K562 (cell line): Measurements from ENCODE around the gene NR5A2. TPM values are rescaled to one million over a fixed set of nuclear protein-coding genes. Genes with fewer than 3 reads are reported as not detected.

Source experiments
- ATAC-seq: fragments of 200-7000 bp; cut with Tn5 transposase; 3 replicates; pipeline ENCODE4 v1.9.1; 2020; ENCODE audit warnings: moderate library complexity
- BruUV-seq: library from RNA; stranded (reverse); fragments of 400-500 nt; replicated peaks from 2 replicates; lab custom pipeline; 2021; lab: Mats Ljungman, UMichigan
- CTCF ChIA-PET: fragments of 300-600 bp; formaldehyde crosslinking; extraction: SDS; loops from one replicate; lab custom pipeline; 2021; ENCODE audit warnings: low intra/inter-chr PET ratio; lab: Yijun Ruan, JAX
- POLR2A ChIA-PET: fragments of 300-600, 350-650 bp; sonication (Branson Sonifier 250); formaldehyde crosslinking; extraction: SDS; loops from one replicate; lab custom pipeline; 2021; ENCODE audit warnings: antibody characterized with exemption, inconsistent platforms; lab: Yijun Ruan, JAX
- DNase-seq, 4 experiments: peaks; one replicate each; pipeline versions ENCODE4 v3.0.0 to v3.0.0-alpha.2; 2011 to 2018; ENCODE audit warnings: low spot score in 3 of 4, mixed read lengths in 3 of 4; ENCODE audit errors: extremely low read depth in 1 of 4
- FAIRE-seq: peaks from 2 replicates; lab custom pipeline; 2011; peaks lifted over from hg19 to GRCh38; lab: Jason Lieb, UNC
- H2AFZ ChIP-seq: 2 replicates; pipeline ENCODE4 v1.6.0; 2011; ENCODE audit warnings: low read depth, low read length, control low read depth, inconsistent platforms
- H3K27ac ChIP-seq: fragments of 200-600 bp; 3 replicates; pipeline ENCODE4 v1.8.0; 2011; ENCODE audit warnings: low read depth, mild to moderate bottlenecking, control low read depth, inconsistent platforms, low read length, moderate library complexity, mixed read lengths; ENCODE audit errors: extremely low read depth
- H3K27me3 ChIP-seq, 2 experiments: fragments of 300-600 bp in 1 of 2; 2 replicates in 1 of 2; 3 replicates in 1 of 2; pipeline versions ENCODE4 v1.6.0 to v1.8.0; 2011; ENCODE audit warnings: inconsistent platforms in 2 of 2, low read length in 2 of 2, mild to moderate bottlenecking in 1 of 2, mixed read lengths in 1 of 2, moderate library complexity in 1 of 2; ENCODE audit not compliant: control insufficient read depth in 2 of 2, insufficient read depth in 2 of 2
- H3K36me3 ChIP-seq: fragments of 300-600 bp; 3 replicates; pipeline ENCODE4 v1.8.0; 2011; ENCODE audit warnings: mild to moderate bottlenecking, low read length, inconsistent platforms; ENCODE audit not compliant: control insufficient read depth, insufficient read depth
- H3K4me1 ChIP-seq, 2 experiments: fragments of 200-600 bp in 1 of 2; replicated peaks in 1 of 2; 2 replicates in 1 of 2; 3 replicates in 1 of 2; pipeline versions ENCODE4 v1.5.1 to v1.8.0; 2011; ENCODE audit warnings: inconsistent platforms in 2 of 2, low read length in 2 of 2, mild to moderate bottlenecking in 1 of 2, mixed read lengths in 1 of 2, moderate library complexity in 1 of 2; ENCODE audit not compliant: control insufficient read depth in 2 of 2, insufficient read depth in 2 of 2
- H3K4me2 ChIP-seq: 2 replicates; pipeline ENCODE4 v1.6.1; 2011; ENCODE audit warnings: low read length, control low read depth, inconsistent platforms, mixed read lengths; ENCODE audit not compliant: insufficient read depth
- H3K4me3 ChIP-seq: fragments of 200-600 bp; sonication (generic), shearing (Covaris generic); 2 replicates; pipeline ENCODE4 v1.5.1; 2016; ENCODE audit warnings: control low read depth, inconsistent platforms
- H3K79me2 ChIP-seq: fragments of 200-600 bp; 3 replicates; pipeline ENCODE4 v1.8.0; 2011; ENCODE audit warnings: low read length, inconsistent platforms; ENCODE audit not compliant: control insufficient read depth, insufficient read depth
- H3K9ac ChIP-seq, 2 experiments: 2 replicates each; pipeline versions ENCODE4 v1.6.0 to v1.6.1; 2011; ENCODE audit warnings: low read depth in 2 of 2, low read length in 2 of 2, control low read depth in 1 of 2, inconsistent platforms in 1 of 2, mild to moderate bottlenecking in 1 of 2, mixed read lengths in 1 of 2; ENCODE audit not compliant: insufficient read depth in 1 of 2
- H3K9me1 ChIP-seq: one replicate; pipeline ENCODE4 v1.6.0; 2011; ENCODE audit warnings: inconsistent platforms, mild to moderate bottlenecking, low read length, moderate library complexity; ENCODE audit not compliant: control insufficient read depth, insufficient read depth
- H3K9me3 ChIP-seq: replicated peaks from 2 replicates; pipeline ENCODE4 v1.5.1; 2011; ENCODE audit warnings: low read depth, low read length, inconsistent platforms; ENCODE audit not compliant: control insufficient read depth, insufficient read depth
- H4K20me1 ChIP-seq: replicated peaks from 2 replicates; pipeline ENCODE4 v1.6.1; 2011; ENCODE audit warnings: low read length, inconsistent platforms, mixed read lengths; ENCODE audit not compliant: control insufficient read depth, insufficient read depth
- CBX5 ChIP-seq: IDR thresholded peaks from 2 replicates; pipeline ENCODE4 v1.6.1; 2014; ENCODE audit warnings: low read depth, borderline replicate concordance
- CHAMP1 ChIP-seq: fragments of 450-650 bp; IDR thresholded peaks from 2 replicates; pipeline ENCODE4 v1.6.1; 2016; ENCODE audit warnings: mild to moderate bottlenecking
- EHMT2 ChIP-seq: fragments of 450-650 bp; IDR thresholded peaks from 2 replicates; pipeline ENCODE4 v1.6.1; 2018; ENCODE audit warnings: antibody characterized with exemption
- HCFC1 ChIP-seq: IDR thresholded peaks from 2 replicates; pipeline ENCODE4 v1.6.1; 2012; ENCODE audit warnings: low read depth, low read length, improper control_type of control experiment
- HNRNPUL1 ChIP-seq: fragments of 200-400 bp; formaldehyde crosslinking; IDR thresholded peaks from 2 replicates; pipeline ENCODE4 v1.6.1; 2017; ENCODE audit warnings: low read length
- LARP7 ChIP-seq: fragments of 450-650 bp; IDR thresholded peaks from 2 replicates; pipeline ENCODE4 v1.6.1; 2016
- MITF ChIP-seq: IDR thresholded peaks from 2 replicates; pipeline ENCODE4 v1.6.1; 2014; ENCODE audit warnings: antibody characterized with exemption
- RBM39 ChIP-seq: fragments of 200-400 bp; formaldehyde crosslinking; optimal IDR thresholded peaks from 2 replicates; pipeline ENCODE3; 2018; ENCODE audit warnings: low read depth, low read length
- RFX5 ChIP-seq: IDR thresholded peaks from 2 replicates; pipeline ENCODE4 v1.6.1; 2011; ENCODE audit warnings: low read depth, mild to moderate bottlenecking, improper control_type of control experiment, low read length
- SP2 ChIP-seq: IDR thresholded peaks from 2 replicates; pipeline ENCODE4 v1.6.1; 2011; ENCODE audit warnings: mild to moderate bottlenecking, low read depth, low read length, moderate library complexity; ENCODE audit not compliant: poor library complexity, severe bottlenecking; ENCODE audit errors: extremely low read depth
- ZBTB12 ChIP-seq: fragments of 250-450 bp; sonication (Bioruptor Pico); IDR thresholded peaks from 2 replicates; pipeline ENCODE4 v1.4.0; 2020
- ZNF184 ChIP-seq: sonication (generic); formaldehyde crosslinking; IDR thresholded peaks from 2 replicates; pipeline ENCODE4 v1.5.0; 2020; ENCODE audit warnings: missing genetic modification reagents
- ZNF232 ChIP-seq: sonication (generic); formaldehyde crosslinking; IDR thresholded peaks from 2 replicates; pipeline ENCODE4 v1.8.0; 2022; ENCODE audit warnings: mild to moderate bottlenecking, missing genetic modification reagents
- ZNF347 ChIP-seq: fragments of 450-650 bp; formaldehyde crosslinking; IDR thresholded peaks from 2 replicates; pipeline ENCODE4 v1.4.0; 2020; ENCODE audit warnings: low read depth, mild to moderate bottlenecking, moderate library complexity
- ZSCAN32 ChIP-seq: fragments of 450-650 bp; formaldehyde crosslinking; IDR thresholded peaks from 2 replicates; pipeline ENCODE4 v1.4.0; 2020; ENCODE audit warnings: mild to moderate bottlenecking, moderate library complexity
- WGBS: fragments of 100-300 bp; shearing (Covaris generic); methylation state at CpG from one replicate; pipeline ENCODE4 v1.1.6; 2016; ENCODE audit warnings: low coverage, mixed read lengths; ENCODE audit not compliant: insufficient coverage; ENCODE audit errors: missing lambda C conversion rate; 5-methylcytosine and 5-hydroxymethylcytosine counted together
- in situ Hi-C: fragments of 300-500 bp; cut with MboI; formaldehyde crosslinking; loops from 4 replicates; pipeline ENCODE4 v1.15.0; 2018; ENCODE audit warnings: inconsistent platforms, mixed read lengths
- intact Hi-C: fragments of 100-400 bp; cut with micrococcal nuclease; formaldehyde crosslinking; loops from 2 replicates; pipeline ENCODE4 v1.14.2; 2022
- polyA plus RNA-seq, 8 experiments: library from polyadenylated mRNA; depleted of rRNA in 4 of 8; stranded (reverse) in 5 of 8; unstranded in 3 of 8; fragments of >200 nt; fragmentation: Nextera tagmentation in 2 of 8; fragmentation: Illumina TruSeq in 1 of 8; extraction: Ambion mirVana in 2 of 8; extraction: Trizol in 1 of 8; gene quantifications; 2 replicates each; pipeline versions ENCODE4 v1.2.1 to v1.2.3, GENCODE V29; 2011 to 2014; ENCODE audit warnings: inconsistent platforms in 1 of 8, missing spikeins in 1 of 8
- total RNA-seq, 7 experiments: library from RNA; depleted of rRNA in 6 of 7; stranded (reverse); fragments of >200 nt in 6 of 7; fragmentation: Illumina TruSeq in 2 of 7; extraction: Trizol in 2 of 7; gene quantifications; 2 replicates each; pipeline versions ENCODE4 v1.2.1 to v1.2.3, GENCODE V29; 2011 to 2021; ENCODE audit warnings: low replicate concordance in 1 of 7

NR5A2 gene
- total and polyA plus RNA-seq, 9 of the 15 experiments (the other 6 are each of a cell fraction or from before 2014, with no cell fraction given), result 0.13 to 0.40 (median 0.29) TPM

- TF ChIP-seq MITF (no peak), RFX5 (no peak), ZBTB12 (no peak)
These were observed 51.9 kb downstream of the NR5A2 start (continued) for GRCh38 chr1:200079232-200079940.

- H4K20me1 ChIP-seq, result no peaks in the 10 kb centered on the region
- H3K27ac ChIP-seq, result no peak overlapping the region
- intact Hi-C loops (no loop called here), in situ Hi-C loops (no loop called here)
- ChIA-PET CTCF (no interaction called here), POLR2A (interaction anchor here (0.8 to 1.5 kb wide), 2 partner anchors 11 to 12 kb away, joined by 3 read pairs; no protein-coding TSS in a partner anchor)
- peaks cover 0 to 7% of the 10 kb centered on the region in 2 experiments; a peak in 1 of 5 replicates for H3K27me3 ChIP-seq
- BruUV-seq, result no TSS peak
- H3K36me3 ChIP-seq, result no peaks in the 10 kb centered on the region
- no peak for FAIRE-seq
- no peaks in the 10 kb centered on the region for H3K9me1 ChIP-seq
- no peaks in the 10 kb centered on the region for H3K9me3 ChIP-seq
- H3K79me2 ChIP-seq, result no peaks in the 10 kb centered on the region
- 0% methylated on average over 5 of the region's 5 CpGs for WGBS
- ATAC-seq, result no peak
- H3K4me1 ChIP-seq, result no peaks in the 10 kb centered on the region
- no peak overlapping the region for H3K4me3 ChIP-seq
- TF ChIP-seq LARP7, result no peak
- no peak for TF ChIP-seq SP2
- TF ChIP-seq HCFC1, result no peak
- TF ChIP-seq EHMT2, result no peak
- no peak for TF ChIP-seq ZNF184 (CRISPR knock-in tag)
- no peak for TF ChIP-seq CBX5
- TF ChIP-seq ZNF347 (CRISPR knock-in tag), result no peak
- TF ChIP-seq CHAMP1, result no peak
- no peak for TF ChIP-seq ZSCAN32 (CRISPR knock-in tag)
- TF ChIP-seq RBM39, result no peak
- TF ChIP-seq ZNF232 (CRISPR knock-in tag), result no peak
- no peak for TF ChIP-seq HNRNPUL1
- no peak overlapping the region for H2AFZ ChIP-seq
- no peak overlapping the region for H3K9ac ChIP-seq
- H3K4me2 ChIP-seq, result no peak overlapping the region
- DNase-seq, result no peak
These were observed 53.9 kb downstream of the NR5A2 start for GRCh38 chr1:200081151-200081968.
